ENCODE results near the gene ZG16.
"Not testable (repeated sequence)": the region's sequence is repeated elsewhere in the genome, so short reads cannot be mapped to it uniquely, and the experiment has no call there.

Gene ZG16

DNA sequence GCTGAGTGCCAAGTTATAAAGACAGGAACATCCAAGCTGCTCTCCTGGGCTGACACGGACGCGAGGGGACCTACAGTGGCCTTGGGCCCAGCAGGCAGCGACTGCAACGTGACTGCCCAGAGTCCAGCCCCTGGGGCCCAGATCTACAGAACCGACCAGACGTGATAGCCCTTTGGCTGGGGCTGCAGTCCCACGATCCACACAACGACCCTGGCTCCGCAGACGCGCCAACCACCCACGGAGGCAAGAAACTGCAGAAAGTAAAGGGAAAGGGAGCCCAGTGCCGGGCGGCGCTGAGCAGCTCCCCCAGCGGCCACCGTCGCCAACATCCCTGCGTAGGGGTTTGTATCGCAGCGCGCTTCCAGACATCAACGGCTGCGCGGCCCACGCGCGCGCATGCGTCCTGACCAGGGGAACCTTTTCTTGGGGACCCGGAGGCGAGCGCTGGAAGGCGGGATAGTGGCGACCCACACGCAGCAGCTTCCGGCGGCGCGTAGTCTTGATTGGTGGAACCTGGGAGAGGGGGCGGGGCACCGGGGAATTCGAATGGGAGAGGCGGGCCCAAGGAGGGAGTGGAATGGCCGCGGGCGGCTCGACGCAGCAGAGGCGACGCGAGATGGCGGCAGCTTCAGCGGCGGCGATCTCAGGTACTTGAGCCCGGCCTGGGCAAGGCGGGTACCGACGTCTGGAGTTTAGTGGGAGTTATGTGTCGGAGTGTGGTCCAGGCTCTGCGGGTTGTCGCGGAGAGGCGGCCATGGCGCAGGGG is 12.3 kb downstream of the ZG16 start, which contains the start of gene KIF22:
Gene KIF22, plus strand, starts transcription at position 569 of the 766 bp plus-strand sequence. Its CDS starts 9 bp downstream, at position 578.
- peak within 1 kb of the TSS; percentile 72 for H3K4me3 ChIP-seq (ENCODE audit: control insufficient read depth, low read depth, low read length)
- TF ChIP-seq, protein P1, sequence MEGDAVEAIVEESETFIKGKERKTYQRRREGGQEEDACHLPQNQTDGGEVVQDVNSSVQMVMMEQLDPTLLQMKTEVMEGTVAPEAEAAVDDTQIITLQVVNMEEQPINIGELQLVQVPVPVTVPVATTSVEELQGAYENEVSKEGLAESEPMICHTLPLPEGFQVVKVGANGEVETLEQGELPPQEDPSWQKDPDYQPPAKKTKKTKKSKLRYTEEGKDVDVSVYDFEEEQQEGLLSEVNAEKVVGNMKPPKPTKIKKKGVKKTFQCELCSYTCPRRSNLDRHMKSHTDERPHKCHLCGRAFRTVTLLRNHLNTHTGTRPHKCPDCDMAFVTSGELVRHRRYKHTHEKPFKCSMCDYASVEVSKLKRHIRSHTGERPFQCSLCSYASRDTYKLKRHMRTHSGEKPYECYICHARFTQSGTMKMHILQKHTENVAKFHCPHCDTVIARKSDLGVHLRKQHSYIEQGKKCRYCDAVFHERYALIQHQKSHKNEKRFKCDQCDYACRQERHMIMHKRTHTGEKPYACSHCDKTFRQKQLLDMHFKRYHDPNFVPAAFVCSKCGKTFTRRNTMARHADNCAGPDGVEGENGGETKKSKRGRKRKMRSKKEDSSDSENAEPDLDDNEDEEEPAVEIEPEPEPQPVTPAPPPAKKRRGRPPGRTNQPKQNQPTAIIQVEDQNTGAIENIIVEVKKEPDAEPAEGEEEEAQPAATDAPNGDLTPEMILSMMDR (IDR thresholded peaks at IDR 0.05; ENCODE audit: control insufficient read depth, insufficient read depth, low read depth, low read length, missing control alignments): peak; percentile 77
- DNase-seq (ENCODE audit: low read depth): peak; percentile 93

DNA sequence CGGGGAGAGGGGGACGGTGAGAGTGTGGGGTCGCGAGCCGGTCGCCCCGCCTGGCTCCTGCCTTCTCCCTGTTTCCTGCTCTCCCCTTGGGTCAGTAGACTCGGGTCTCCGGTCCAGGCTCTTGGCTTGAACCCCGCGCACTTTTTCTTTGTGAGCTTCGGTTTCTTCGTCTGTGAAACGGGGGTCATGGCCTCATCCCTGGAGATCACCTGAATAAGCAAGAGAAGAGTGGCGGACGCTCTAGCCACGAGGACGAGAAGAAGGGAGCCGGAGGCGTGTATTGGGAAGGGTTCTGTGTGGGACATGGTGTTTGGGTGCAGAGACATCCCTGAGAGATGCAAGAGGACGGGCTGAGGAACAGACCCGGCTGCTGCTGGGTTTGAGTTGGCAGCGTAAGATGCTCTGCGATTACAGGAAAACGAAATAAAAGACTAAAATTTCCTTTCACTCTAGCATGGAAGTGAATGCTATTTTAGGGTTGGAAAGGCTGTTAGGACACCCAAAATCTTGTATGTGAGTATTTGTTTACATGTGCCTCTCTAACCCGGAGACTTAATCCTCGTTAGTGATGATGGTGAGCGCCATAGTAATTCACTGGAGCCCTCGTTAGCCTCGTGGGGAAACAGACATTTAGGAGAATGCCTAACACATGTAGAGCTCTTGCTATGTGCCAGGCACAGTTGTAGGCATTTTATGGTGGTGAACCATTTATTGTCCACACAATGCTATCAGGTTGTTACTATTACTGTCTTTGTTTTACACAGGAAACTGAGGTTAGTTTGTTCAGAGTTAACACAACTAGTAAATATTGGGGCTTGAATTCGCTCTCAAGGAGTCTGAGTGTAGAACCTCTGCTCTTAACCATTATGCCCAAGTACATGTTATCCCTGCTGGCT is 13.1 kb downstream of the ZG16 start:
- no peak for DNase-seq (ENCODE audit: low read depth)
- H3K4me3 ChIP-seq (ENCODE audit: control insufficient read depth, low read depth, low read length): peak overlapping the region; percentile 72
- TF ChIP-seq, protein P1 (IDR thresholded peaks at IDR 0.05; ENCODE audit: control insufficient read depth, insufficient read depth, low read depth, low read length, missing control alignments): no peak

DNA sequence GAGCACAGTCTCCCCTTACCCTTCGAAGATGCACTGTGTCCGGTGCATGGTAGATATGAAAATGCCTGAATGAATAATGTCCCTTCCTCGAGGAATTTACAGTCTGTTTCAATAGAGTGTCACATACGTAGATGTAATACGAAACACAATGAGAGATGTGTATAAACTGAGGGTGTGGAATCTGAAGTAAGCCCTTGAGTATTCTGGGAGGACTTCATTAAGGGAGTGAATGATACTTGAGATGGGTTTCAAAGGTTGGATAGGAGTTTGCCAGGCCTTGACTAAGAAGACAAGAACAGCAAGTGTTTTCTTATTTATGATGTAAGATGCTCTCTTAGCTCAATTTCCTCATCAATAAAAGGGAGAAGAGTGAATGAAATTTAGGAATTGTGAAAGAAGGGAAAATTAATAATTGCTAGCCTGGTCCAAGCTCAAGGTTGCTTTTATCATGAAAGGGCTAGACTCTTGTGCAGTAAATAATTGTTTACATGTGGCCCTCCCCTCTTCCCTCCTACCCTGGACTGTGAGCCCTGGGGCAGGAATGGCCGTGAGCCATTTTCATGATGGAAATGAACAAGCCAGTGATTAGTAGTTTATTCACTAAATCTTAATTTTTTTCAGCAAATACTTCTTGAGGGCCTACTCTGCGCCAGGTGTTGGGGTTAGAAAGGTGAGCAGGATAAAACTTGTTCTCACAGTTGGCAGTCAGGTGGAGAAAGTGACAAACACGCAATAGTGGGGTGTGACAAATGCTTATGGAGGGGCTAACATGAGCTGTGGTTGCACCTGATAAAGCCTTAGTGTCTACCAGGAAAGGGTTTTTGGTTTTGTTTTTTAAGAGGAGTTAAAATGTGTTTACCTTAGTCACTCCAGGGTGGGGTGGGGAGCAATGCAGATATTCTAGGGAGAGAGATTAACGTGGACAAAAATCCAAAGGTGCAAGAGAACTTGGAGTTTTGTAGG is 14.1 kb downstream of the ZG16 start:
- TF ChIP-seq, protein P1 (IDR thresholded peaks at IDR 0.05; ENCODE audit: control insufficient read depth, insufficient read depth, low read depth, low read length, missing control alignments): no peak
- peak overlapping the region; percentile 72 for H3K4me3 ChIP-seq (ENCODE audit: control insufficient read depth, low read depth, low read length)
- no peak for DNase-seq (ENCODE audit: low read depth)

DNA sequence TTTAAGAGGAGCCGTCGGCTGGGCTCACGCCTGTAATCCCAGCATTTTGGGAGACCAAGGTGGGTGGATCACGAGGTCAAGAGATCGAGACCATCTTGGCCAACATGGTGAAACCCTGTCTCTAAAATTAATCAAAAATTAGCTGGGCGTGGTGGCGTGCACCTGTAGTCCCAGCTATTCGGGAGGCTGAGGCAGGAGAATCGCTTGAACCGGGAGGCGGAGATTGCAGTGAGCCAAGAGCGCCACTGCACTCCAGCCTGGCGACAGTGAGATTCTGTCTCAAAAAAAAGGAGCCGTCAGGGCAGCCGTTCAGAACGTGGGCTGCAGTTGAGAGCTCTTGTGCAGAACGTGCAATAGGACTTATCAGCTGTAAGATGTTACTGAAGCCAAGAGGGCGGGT is 15.1 kb downstream of the ZG16 start:
- not testable (repeated sequence) for DNase-seq (ENCODE audit: low read depth); H3K4me3 ChIP-seq (ENCODE audit: control insufficient read depth, low read depth, low read length)

DNA sequence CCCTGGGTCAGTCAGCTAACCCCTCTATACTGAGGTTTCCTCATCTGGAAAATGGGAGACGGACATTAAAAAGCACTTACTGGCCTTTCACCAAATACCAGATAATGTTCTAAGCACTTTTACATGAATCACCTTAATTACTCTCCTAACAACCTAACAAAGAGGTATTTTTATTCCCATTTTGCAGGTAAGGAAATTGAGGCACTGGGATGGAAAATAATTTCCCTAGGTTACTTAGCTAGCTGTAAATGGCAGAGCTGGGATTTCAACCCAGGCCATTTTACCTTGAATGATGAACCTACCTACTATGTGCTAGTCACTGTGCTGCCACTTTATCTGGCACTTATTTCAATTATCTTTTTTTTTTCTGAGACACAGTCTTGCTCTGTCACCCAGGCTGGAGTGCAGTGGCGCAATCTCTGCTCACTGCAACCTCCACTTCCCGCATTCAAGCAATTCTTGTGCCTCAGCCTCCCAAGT is 16.2 kb downstream of the ZG16 start:
- no peak for DNase-seq (ENCODE audit: low read depth)
- no peak overlapping the region for H3K4me3 ChIP-seq (ENCODE audit: control insufficient read depth, low read depth, low read length)
- TF ChIP-seq, protein P1 (IDR thresholded peaks at IDR 0.05; ENCODE audit: control insufficient read depth, insufficient read depth, low read depth, low read length, missing control alignments): no peak

DNA sequence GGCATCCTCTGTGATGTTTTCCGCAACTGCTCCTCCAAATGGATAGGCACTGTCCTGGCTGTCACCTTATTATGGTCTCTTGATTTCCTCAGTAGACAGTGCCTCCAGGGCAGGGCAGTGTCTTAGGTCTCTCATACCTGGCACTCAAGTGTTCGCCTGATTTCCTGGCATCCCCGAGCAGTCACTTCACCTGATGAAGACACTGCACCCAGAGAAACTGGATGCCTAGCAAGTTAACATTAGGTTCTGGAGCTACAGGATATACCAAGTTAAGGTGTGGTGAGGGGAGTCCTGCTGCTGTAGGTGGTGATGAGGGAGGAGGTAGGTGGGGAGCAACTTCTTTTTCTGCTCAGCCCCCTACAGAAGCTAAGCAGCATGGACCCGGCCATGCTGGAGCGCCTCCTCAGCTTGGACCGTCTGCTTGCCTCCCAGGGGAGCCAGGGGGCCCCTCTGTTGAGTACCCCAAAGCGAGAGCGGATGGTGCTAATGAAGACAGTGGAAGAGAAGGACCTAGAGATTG is 24.4 kb downstream of the ZG16 start:
- no peak overlapping the region for H3K4me3 ChIP-seq (ENCODE audit: control insufficient read depth, low read depth, low read length)
- no peak for DNase-seq (ENCODE audit: low read depth)
- TF ChIP-seq, protein P1 (IDR thresholded peaks at IDR 0.05; ENCODE audit: control insufficient read depth, insufficient read depth, low read depth, low read length, missing control alignments): no peak

Measured in AG09309 (cell line).